Lower leg skin (tissue), 3 donors: ENCODE measurements around the gene FCRLB.
"Not testable (repeated sequence)": the region's sequence is repeated elsewhere in the genome, so short reads cannot be mapped to it uniquely, and the experiment has no call there.

Source experiments
- POLR2A ChIP-seq, 2 donors: fragments of 450-650 bp; IDR thresholded peaks; one replicate each; pipeline ENCODE4 v1.6.1; 2016 to 2017; ENCODE audit warnings: antibody characterized with exemption in 2 of 2, mild to moderate bottlenecking in 1 of 2, moderate library complexity in 1 of 2
- TF ChIP-seq, protein P1 (sequence below), 3 donors: fragments of 450-650 bp; IDR thresholded peaks; one replicate each; pipeline ENCODE4 v1.5.1; 2016; ENCODE audit warnings: antibody characterized with exemption in 3 of 3, mild to moderate bottlenecking in 3 of 3, moderate library complexity in 2 of 3

DNA sequence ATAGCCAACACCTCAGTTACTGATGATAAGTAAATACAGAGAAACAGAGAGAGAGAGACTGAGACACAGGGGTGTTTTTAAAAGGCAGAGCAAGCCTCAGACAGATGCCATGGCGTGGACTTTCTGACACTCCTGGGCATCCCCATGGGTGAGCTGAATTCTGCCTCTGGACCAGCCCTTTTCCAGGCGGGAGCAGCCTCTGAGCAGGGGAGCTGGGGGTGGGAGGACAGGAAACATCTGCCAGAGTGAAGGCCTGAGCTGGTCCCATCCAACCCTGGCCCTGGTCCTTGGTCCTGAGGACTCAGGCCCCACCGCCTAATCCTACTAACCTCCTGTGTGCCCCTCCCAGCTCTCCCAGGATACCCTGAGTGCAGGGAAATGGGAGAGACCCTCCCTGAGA is 46.4 kb upstream of the FCRLB start:
- TF ChIP-seq, protein P1, sequence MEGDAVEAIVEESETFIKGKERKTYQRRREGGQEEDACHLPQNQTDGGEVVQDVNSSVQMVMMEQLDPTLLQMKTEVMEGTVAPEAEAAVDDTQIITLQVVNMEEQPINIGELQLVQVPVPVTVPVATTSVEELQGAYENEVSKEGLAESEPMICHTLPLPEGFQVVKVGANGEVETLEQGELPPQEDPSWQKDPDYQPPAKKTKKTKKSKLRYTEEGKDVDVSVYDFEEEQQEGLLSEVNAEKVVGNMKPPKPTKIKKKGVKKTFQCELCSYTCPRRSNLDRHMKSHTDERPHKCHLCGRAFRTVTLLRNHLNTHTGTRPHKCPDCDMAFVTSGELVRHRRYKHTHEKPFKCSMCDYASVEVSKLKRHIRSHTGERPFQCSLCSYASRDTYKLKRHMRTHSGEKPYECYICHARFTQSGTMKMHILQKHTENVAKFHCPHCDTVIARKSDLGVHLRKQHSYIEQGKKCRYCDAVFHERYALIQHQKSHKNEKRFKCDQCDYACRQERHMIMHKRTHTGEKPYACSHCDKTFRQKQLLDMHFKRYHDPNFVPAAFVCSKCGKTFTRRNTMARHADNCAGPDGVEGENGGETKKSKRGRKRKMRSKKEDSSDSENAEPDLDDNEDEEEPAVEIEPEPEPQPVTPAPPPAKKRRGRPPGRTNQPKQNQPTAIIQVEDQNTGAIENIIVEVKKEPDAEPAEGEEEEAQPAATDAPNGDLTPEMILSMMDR (IDR thresholded peaks at IDR 0.05), result not testable (repeated sequence)
- not testable (repeated sequence) for TF ChIP-seq POLR2A (IDR thresholded peaks at IDR 0.05)
